ENCODE results near the gene RAPGEF4.

The RAPGEF4 gene

DNA sequence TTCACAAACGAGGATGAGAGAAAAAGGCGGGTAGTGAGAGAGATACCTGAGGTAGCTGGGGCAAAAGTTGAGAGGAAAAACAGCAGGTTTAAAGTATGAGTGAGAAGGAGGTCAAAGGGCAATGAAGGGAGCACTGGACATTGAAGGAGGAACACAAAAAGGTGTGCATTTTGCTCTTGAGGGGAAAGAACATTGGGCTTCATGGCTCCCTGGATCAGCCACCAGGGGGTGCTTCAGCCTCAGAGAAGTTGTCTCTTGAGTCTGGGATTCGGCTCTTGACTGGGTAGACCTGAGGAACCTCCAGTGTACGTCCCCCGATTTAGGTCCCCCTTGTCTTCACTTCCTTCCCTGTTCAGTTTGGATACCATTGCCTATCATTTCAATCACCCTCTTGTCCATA is 128.5 kb downstream of the RAPGEF4 start:
- peak; percentile 45 for DNase-seq

DNA sequence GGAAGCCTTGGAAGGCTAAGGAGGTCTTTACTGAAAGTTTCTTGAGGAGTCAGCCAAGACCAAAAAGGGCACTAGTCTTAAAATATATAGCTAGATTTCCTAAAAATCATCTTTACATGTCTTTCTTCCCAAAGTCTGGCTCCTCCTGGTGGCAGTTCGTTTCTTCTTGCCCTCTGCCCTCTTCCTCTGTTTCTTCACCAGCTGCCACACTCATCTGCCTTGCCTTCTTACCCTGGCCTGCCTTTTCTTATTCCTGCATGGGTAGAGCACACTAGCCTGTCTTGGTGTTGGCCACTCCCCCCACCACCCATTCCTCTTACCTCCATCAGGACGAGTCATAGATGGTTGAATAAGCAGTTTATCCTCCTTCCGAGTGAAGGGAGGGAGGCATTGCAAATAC is 129.8 kb downstream of the RAPGEF4 start:
- peak; percentile 10 for DNase-seq

DNA sequence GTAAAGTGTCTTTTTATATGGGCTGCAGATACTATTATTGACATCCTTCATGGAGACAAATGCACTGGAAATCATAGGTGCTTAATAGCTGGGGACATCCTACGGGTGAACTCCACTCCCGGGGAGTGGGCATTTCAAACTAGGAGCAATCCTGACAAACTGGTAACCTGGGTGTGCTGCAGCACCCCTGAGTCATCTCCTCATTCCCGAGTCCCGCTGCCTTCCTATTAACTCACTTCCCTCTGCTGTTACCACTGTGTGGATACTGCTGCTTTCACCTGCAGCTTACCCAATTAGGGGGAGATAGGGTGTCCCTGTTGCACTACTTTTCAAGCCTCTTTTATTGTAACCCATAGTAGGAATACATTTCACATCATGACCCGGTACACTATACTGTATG is 134.2 kb downstream of the RAPGEF4 start:
- no peak for DNase-seq

DNA sequence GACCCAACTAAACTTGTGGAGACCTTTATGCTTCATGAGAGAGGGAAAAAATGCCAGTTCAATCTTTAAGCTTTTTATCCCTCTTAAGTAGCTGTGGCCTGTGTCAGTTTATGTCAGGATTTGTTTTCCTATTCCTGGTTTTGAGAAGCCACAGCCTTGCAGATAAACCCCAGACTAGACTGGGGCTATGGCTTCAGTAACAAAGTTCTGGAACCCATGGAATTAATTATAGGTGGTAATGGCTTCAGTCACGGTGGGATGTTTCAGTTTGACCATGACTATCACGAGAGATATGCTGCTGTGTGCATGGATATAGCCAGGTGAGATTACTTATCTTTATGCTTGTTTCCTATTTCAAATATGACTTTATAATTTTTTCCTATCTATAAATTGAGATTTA is 134.8 kb downstream of the RAPGEF4 start:
- DNase-seq = no peak

DNA sequence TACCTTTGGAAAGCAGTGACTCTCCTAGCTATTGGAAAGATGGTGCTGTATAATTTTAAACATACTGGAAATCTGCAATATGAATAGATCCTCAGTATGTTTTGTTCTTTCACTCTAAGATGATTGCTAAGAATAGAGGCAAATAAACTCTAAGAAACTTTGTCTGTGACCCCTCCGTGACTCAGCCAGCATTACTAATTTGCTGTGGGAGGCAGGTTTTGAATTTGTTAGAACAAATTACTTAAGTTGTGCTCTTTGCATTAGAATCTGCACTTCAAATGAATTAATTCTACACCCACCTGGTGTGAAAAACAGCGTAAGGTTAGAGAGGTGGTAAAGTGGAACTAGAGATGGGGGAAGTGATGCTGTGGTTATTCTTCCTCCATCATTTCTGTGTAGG is 142.2 kb downstream of the RAPGEF4 start:
- DNase-seq = peak; percentile 20

DNA sequence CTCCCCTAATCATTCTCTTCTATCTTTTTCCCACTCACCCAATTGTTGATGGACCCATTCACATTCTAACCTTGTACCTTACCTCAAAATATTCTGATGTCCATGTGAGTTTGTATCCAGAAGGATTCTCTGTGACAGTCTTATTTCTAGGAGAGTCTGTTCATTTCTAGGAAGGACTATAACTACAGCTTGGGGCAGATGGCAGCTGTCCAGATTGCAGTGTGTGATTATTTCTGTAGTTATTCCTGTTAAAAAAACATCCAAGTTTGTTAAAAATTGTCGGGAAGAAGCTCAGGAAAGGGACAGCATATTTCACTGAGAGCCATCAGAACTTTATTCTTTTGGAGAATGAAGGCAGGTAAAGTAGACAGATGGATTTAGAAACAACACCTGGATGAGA is 142.6 kb downstream of the RAPGEF4 start:
- DNase-seq = peak; percentile 42

DNA sequence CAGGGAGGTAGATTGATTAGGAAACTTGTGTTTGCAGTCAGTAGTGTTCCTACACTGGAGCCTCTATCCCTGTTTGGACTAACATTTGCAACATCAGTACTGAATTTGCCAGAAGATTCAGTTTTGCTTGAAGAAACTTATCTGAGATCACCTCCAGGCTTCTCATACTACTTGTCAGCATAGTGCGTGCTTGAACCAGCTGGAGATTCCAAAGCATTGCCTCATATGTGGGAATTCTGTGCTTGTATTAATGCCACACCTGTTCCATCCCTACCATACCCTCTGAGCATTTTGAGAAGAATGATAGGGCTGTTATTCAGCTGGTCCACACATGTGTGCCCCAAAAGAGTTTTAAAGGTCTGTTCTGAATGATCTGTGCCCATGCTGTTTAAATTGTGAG is 148.7 kb downstream of the RAPGEF4 start:
- DNase-seq = no peak

DNA sequence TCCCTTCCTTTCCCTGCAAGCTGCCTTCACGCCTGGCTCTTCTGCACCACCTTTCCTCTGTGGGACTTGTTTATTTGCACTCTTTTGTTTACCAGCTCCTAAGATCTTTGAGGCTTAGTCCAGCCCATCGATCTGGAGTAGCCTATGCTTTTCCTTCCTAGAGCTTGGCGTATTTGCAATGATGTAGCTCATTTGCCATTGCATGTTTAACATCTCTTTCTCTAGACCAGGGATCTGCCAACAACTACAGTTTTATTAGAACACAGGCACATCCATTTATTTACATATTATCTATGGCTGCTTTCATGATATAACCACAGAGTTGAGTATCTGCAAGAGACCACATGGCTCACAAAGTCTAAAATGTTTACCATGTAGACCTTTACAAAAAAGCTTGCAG is 150.4 kb downstream of the RAPGEF4 start:
- no peak for DNase-seq

DNA sequence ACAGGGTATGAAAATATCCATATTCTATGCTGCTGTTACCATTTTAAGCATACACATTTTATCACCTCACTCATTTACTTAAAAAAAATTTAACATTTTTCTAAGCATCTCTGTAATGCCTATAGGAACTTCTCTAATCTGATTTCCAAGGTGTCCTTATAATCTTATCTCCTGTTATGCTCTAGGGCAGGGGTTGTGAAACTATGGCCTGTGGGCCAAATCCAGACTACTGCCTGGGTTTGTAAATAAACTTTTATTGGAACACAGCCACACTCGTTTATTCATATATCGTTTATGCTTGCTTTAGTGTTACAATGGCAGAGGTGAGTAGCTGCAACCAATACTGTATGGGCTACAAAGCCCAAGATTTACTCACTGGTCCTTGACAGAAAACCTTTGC is 151.6 kb downstream of the RAPGEF4 start:
- DNase-seq = no peak

DNA sequence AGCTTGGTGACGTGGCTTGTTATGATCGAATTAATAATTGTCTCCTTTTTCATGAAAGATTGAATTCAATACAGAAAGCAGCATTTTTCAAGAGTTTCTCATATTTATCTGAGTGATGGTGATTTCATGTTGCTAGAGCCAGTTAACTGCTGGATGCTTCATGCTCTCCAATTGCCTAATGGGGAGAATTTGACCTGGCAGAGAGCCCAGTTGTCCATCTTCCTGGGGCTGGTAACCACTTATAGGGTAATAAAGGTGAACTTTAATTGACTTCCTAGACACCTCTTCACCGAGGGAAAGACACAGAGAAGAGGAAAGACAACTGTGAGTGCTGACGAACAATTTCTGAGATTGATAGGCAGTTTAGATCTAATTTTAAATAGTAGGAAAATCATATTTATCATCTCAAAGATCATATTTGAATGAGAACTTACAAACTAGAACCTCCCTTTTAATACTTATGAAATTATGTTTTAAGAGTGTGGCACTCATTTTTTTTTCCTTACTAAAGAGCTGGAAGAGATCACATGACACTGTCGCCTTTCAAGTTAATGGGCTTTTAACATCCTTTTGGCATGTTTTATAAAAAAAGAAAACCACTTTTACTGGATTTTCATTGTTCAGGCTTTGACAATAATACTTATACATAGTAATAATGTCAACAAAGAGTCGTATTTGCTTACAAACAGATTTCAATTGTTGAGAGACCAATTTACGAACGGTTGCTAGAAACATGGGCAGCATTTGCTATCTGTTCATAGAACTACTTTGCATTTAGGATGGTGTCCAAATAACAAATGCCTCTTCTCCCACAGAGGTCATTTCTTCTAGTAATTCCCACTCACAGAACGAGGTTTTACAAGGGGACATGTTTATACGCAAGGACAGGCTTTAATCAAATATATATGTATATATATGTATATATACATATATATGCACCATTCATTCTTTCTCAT is 153.3 kb downstream of the RAPGEF4 start:
- no peak for DNase-seq

DNA sequence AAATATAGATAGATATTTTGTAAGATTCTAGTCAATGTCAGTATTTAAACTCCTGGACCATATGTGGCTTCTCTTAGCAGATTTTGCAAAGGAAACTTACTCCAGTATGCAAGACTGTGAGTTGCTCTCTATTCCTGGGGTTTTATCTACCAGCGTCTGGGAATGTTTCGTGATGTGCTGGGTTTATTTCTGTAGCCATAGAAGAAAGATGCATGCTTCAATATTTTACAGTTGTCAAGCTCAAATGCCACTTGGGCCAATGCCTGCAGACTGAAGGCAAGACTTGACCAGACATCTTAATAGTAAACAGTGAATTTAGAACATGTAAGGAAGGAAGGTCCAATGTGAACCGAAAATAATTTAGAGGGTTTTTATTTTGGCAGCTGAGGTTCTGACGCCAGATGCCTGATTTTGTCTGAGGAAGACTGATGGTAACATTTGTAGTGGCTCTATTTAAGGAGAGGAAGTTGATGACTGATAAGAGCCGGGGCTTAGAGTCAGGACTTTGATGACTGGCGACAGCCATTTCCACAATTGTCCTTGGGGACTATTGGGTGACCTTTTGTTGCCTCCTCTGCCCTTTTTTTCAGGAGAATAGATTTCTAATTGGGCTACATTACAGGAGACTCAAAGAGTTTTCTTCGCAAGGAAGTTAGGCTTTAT is 154.3 kb downstream of the RAPGEF4 start:
- DNase-seq = no peak

DNA sequence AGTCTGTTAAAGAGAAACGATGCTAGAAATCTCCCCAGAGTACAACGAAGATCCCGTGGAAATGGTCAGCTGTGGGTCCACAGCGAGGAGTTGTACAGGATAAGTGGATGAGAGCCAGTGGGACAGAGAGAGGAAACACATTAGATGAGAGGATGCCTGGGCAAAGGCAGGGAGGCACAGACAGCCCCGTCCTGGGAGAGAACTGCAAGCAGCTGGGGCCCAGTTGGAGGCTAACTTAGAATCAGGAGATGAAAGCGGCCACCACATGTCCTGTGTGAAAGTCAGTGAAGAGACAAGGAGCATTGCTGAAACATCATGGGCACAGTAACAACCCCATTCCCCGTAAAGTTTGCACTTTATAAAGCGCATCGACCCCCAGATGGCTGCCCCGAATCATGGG is 157.5 kb downstream of the RAPGEF4 start:
- no peak for DNase-seq

DNA sequence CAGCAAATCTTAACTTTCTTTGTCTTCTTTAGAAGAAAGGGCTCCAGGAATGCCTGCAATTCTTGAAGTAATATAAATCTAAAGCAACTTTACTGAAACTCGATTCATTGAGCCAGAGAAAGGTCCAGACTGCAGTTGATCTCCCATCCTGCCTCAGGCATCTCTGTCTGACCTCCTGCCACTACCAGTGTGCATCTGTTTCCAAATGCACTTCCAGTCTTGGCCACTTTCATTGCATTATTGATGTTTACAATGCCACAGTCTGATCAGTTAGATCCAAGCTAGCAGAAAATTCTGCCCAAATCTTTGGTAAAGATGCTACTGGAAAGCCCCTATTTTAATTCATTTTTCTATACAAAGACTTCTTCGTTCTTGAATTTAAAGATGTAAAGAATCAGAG is 158.0 kb downstream of the RAPGEF4 start:
- DNase-seq = no peak

DNA sequence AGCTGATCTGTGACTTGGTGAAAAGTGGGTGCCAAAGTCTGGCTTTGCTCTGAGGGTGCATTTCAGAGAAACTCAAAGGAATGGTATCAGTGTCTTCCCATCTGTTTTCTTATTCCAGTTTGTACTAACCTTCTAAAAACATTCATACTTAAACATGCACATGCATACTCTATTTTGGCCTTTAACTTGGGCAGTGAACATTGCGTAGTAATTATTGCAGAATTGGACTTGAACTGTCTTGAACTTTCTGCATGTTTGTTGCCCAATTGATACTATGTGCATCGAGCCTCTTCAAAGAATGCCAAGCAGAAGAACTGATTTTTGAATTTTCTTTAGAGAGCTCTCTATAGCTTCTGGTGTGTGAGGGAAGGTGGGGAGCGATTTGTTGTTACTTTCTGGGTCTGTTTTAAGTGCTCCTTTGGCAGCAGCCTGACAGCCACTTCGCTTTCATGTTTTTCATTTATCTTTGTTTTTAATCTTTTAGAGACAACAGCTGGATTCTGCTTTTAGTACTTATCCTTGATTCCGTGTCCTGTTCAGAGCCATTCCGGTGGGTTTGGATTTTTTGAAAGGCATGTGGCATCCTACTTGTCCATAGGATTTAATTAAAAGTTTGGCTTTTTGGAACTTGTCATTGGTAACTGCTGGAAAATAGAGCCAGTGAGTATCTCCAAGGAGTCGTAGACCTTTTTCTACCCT is 159.2 kb downstream of the RAPGEF4 start:
- DNase-seq = no peak

DNA sequence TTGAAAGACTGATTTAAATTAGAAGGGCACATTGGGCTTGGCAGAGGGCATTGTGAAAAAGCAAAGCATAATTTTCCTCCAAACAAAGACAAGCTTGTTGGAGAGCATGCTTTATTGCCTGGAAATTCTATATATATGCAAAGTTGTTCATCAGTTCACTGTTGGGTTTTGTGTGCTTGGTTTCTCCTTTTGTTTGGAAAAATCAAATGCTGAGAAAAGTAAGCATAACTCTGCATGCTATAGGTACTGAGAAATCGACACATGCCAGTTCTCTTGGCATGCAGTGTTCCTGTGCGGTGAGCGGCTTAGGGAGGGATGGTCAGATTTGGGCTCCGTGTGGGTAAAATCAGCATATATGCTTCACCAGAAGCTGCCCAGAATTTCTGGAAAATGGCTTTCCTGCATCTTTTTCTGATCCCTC is 161.0 kb downstream of the RAPGEF4 start:
- DNase-seq = no peak

DNA sequence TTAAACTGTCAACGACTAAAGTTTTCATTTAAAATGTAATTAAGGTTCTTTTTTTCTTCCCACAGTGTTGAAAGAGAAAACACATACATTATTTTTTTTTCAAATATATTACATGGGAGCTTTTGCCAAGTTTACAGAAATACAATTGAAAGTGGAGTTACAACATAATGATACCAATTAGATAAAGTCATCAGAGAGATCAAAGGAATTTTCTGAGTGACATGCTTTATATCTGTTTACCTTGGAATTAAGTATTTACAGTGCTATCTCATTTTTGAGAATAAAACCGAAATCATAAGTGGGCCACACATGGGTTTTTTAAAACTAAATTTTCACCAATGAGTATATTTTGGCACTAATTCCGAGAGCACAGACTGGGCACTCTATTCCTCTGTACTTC is 165.2 kb downstream of the RAPGEF4 start:
- DNase-seq = no peak

DNA sequence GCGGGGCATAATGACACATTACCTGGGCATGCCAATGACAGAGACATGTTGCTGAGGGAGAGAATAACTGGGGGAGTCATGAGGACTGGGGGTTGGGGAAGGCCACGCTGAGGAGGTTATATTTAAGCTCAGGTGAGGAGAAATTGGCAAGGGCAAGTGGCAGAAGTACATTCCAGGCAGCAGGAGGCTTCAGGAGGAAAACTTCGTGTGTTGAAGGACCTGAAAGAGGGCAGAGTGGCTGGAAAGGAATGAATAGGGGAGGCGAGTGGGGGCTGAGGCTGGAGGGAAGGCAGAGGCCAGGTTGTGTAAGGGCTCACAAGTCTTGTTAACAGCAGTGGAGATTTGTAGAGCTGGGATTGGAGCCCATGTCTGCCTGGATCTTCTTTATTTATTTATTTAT is 166.3 kb downstream of the RAPGEF4 start:
- DNase-seq = no peak

DNA sequence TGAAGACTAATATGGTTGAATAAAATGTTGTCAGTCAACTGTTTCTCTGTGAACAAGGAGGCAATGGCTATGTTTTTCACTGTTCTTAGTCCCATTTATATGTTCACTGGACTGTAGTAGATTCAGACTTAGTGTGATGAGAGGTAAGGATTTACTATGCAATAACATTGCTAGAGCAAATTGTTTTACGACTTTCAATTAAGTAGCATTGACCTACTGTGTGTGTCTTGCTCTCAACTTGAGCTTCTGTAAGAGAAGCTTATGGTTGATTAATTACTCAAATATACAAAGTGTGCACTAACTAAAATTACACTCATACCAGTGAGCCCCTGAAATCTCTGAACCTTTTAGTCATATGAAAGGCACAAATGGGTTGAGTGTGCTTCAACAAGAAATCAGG is 168.6 kb downstream of the RAPGEF4 start:
- DNase-seq = no peak

DNA sequence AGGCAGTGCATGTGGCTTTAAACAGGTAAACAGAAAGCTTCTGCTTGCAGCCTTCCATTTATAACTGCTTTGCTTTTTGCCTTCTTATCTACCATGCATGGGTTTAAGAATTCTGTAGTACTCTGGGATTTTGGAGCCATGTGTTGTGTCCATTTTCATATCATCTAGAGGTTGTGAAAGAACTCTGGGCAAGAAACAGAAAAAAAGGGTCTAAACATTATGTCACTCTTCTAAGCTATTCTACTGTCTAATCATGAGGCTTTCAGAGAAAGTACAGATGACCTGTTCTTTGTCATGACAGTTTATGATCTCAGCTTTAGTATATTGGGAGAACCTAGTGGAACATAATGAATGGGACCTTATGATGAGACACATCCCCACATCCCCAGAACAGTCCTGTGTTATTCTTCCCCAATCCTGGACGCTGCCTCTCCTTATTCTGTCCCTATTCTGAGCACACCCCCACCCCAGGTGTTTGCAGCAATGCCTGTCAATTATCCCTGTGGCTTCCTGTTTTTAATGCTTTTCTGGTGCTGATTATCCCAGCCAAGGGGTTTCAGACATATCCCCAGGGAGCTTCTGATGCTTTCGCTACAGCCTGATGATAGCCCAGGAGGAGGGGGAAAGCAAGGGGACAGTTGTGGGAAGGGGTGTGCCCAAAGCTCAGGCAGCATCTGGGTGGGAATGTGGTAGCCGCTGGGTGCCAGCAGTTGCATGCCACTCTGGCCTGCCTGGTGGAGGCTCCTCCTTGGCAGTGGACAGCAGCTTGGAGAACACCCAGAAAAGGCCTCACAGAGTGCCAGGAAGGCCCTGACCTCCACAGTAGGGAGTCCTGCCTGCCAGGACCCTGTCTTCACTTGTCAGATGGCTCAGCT is 170.5 kb downstream of the RAPGEF4 start:
- DNase-seq = no peak

DNA sequence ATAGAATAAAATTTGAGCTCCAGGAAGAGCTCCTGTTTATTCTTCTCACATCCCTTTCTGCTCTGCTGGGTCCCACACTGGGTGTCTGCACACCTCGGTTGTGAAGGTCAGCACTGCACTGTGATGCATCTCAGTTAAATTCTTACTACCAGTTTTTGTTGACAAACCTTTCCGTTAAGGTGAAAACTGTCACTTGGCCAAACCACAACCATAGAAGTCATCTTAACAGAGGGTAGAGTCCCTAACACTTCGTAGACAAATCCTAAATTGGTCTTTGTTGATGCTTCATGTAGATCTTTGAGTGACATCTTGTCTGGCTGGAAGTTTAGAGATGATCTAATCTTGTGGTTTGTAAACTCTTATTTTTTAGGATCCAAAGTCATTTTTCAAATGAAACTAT is 172.6 kb downstream of the RAPGEF4 start:
- DNase-seq = no peak

DNA sequence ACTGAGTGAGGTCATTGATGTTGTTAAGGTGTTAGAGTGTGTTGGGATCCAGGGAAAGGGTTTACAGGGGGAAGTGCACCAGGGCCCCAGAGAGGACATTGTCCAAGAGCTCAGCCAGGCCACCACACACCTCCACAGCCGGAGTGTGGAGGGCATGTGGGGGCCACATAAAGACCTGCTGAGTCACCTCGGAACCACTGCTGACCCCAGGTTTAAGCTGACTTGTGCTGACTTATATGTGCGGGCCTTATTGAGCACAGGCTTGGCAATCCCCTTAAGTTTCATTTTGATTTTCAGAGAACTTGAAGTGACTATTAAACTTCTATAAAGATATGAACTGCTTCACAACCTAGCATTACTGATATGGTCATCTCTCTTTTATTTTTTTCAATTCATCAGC is 173.8 kb downstream of the RAPGEF4 start:
- no peak for DNase-seq

DNA sequence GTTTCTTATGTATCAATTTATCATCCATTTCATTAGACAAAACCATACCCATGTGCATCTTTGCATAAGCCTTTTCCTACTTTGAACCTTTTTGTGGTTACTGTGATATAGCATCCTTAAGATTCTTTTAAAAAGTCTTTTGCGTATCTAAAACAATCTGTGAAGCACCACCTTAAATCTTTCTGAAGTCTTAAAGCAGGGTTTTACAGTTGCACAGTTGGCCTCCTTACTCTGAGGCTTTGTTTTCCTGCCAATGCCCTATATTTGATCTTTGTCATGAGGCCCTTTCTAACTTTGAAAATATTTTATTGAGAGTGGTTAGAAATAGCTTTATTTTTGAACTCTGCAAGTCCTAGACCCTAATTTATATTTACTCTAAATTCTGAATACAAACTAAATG is 176.6 kb downstream of the RAPGEF4 start:
- DNase-seq = no peak
